ENCODE measurements around the gene ZYG11A.

DNA sequence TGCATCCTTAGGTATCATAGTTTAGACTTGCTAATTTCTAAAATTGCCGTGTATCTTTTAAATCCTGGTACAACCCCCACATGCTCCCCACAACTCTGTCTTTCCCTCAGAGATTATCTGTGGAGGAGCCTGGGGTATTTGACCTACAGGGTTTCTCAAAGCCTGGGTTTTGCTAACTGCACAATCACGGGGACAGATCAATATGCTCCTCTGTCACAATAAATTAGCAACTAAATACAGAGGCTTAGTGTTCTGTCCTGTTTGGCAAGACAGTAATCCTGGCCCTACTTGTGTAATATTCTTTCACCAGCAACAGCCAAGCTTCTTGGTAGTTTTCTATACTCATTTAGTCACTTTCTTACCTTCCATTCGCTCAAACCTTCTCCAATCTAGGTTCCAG is 70.5 kb downstream of the ZYG11A start:
- TF ChIP-seq, protein P1, sequence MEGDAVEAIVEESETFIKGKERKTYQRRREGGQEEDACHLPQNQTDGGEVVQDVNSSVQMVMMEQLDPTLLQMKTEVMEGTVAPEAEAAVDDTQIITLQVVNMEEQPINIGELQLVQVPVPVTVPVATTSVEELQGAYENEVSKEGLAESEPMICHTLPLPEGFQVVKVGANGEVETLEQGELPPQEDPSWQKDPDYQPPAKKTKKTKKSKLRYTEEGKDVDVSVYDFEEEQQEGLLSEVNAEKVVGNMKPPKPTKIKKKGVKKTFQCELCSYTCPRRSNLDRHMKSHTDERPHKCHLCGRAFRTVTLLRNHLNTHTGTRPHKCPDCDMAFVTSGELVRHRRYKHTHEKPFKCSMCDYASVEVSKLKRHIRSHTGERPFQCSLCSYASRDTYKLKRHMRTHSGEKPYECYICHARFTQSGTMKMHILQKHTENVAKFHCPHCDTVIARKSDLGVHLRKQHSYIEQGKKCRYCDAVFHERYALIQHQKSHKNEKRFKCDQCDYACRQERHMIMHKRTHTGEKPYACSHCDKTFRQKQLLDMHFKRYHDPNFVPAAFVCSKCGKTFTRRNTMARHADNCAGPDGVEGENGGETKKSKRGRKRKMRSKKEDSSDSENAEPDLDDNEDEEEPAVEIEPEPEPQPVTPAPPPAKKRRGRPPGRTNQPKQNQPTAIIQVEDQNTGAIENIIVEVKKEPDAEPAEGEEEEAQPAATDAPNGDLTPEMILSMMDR (IDR thresholded peaks at IDR 0.05), result no peak
- no peak for TF ChIP-seq POLR2A (IDR thresholded peaks at IDR 0.05)
